CD4-positive, alpha-beta T cell treated with Interleukin-10 for 1 hour (primary cell): ENCODE measurements around the gene KRTAP5-4.
"Not testable (repeated sequence)": the region's sequence is repeated elsewhere in the genome, so short reads cannot be mapped to it uniquely, and the experiment has no call there.

Experiments used
- DNase-seq: peaks from one replicate; pipeline ENCODE4 v3.0.0-alpha.2; 2020

The KRTAP5-4 gene, protein sequence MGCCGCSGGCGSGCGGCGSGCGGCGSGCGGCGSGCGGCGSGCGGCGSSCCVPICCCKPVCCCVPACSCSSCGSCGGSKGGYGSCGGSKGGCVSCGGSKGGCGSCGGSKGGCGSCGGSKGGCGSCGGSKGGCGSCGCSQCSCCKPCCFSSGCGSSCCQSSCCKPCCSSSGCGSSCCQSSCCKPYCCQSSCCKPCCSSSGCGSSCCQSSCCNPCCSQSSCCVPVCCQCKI

DNA sequence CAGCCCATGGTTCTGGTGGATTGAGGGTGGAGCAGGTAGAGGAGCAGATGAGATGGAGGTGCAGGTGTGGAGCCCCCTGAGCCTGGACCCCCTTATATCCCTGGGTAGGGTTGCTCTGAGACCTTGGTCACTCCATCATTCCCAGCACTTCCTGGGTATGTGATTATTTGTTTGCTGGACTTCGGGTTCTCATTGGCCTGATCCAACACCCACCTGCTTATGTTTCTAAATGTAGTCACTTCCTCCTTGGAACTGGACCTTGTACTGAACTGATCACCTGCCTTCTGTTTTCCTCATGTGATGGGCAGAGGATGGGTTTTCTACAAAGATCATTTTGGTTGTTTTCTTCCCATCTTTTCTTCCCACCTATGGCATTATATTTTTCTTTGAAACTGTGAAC lies at the start of gene KRTAP5-4:
Gene KRTAP5-4 (minus strand): TSS at position 53 of the 400 bp plus-strand sequence. CDS start 45 bp downstream, at position 8.
- no peak for DNase-seq

DNA sequence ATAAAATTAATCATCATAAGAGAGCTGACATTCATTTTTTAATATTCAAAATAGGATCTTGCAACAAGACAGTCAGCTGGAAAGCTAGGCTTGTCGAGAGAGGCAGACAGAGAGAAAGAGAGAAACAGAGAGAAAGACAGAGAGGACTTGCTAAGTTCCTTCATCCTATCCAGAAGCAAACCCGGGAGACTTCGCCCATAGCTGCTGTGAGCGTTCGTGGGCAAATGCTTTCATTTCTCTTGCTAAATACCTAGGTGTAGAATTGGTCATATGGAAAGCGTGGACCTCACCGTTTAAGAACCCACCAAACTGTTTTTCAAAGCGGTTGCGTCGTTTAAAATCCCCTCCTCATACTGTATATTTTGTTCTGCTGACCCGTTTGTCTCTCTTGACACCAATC lies 49.7 kb upstream of the KRTAP5-4 start:
- DNase-seq, result no peak

GRCh38 chr11:1670905-1671371 lies 49.0 kb upstream of the KRTAP5-4 start:
- no peak for DNase-seq

DNA sequence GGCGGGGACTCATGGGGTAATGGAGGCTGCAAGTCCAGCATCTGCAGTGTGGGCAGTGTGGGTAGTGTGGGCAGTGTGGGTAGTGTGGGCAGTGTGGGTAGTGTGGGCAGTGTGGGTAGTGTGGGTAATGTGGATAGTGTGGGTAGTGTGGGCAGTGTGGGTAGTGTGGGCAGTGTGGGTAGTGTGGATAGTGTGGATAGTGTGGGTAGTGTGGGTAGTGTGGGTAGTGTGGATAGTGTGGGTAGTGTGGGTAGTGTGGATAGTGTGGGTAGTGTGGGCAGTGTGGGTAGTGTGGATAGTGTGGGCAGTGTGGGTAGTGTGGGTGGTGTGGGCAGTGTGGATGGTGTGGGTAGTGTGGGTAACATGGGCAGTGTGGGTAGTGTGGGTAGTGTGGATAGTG lies 48.5 kb upstream of the KRTAP5-4 start:
- not testable (repeated sequence) for DNase-seq

DNA sequence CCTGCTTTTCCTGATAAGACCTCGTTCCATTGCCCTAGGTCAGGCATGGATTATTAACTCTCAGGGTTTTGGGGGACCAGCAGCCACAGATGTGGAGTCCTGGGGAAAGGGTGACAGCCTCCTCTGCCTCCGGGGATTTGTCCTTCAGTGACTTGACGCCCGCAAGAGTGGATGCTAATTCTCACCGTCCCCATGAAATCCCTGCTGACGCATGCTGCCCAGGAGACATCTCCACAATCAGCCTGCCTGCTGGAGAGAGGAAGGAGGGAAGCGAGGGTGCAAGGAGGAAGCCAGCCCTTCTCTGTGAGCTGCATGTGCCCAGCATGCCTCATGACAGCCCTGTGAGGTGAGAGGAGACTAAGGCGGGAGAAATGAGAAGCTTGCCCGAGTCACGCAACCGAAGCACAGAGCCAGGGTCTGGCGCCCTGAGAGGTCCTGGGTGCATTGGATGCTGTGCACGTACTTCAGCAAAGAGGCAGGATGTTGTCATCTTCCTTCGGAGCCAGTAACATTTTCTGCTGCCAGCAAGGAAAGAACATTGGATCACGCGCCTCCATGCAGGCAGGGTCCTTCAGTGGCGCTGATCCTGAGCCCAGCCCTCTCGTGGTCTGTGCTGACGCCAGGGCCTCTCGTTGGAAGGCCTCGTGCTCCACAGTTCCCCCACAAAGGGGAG lies 47.7 kb upstream of the KRTAP5-4 start:
- DNase-seq, result no peak

GRCh38 chr11:1668911-1669473 lies 47.1 kb upstream of the KRTAP5-4 start:
- DNase-seq, result no peak

DNA sequence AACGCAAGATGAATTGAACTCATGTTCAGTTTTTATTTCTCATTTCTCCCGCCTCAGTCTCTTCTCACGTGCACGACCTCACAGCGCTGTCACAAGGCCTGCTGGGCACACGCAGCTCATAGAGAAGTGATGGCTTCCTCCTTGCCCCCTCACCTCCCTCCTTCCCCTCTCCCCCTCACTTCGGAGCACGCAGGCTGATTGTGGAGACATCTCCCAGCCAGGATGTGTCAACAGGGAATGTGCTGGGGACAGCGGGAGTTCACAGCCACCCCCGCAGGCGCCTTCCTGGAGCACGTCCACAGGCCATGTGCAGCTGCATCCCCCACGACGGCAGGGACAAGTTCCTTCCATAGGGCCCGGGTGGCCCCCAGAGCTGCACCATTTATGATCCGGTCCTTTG lies 46.0 kb upstream of the KRTAP5-4 start:
- DNase-seq, result no peak

- DNase-seq, result no peak
These were observed 45.3 kb upstream of the KRTAP5-4 start for GRCh38 chr11:1667121-1667850.

GRCh38 chr11:1665313-1665712 lies 43.4 kb upstream of the KRTAP5-4 start:
- no peak for DNase-seq

- DNase-seq, result not testable (repeated sequence)
These were observed 40.9 kb upstream of the KRTAP5-4 start for GRCh38 chr11:1662699-1663283.

DNA sequence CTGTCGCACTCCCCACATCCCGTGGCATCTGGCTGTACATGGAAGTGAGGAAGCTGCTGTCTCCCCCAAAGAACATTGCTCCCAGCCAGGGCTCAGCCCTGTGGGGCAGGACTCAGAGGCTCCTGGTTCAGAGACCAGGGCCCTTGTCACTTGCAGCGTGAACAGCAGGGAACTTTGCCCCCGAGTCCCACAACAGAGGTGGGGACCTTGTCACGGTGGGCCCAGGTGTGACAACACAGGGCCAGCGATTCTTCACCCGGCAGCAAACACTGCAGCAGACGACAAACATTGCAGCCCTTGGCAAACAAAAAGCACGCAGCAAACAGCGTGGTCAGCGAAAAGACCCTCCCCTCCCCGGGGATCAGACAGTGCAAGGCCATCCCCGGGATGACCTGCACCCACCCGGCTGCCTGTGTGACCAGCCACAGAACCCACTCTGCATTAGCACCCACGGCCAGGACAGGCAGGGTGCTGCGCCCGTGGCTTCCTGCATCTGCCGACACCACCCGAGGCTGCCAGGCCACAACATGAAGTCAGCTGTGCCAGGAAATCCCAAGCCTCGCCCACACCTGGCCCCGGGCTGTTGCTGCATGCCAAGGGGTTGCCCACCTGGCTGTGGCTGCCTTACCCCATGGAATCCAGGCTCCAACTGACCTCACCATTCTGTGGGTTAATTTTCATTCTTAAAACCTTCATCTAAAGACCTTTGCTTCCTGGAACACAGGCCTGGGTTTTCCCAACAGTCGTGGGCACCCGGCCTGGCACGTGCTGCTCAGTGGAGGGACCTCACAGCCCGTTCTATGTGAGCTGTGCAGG lies 39.7 kb upstream of the KRTAP5-4 start:
- not testable (repeated sequence) for DNase-seq

DNA sequence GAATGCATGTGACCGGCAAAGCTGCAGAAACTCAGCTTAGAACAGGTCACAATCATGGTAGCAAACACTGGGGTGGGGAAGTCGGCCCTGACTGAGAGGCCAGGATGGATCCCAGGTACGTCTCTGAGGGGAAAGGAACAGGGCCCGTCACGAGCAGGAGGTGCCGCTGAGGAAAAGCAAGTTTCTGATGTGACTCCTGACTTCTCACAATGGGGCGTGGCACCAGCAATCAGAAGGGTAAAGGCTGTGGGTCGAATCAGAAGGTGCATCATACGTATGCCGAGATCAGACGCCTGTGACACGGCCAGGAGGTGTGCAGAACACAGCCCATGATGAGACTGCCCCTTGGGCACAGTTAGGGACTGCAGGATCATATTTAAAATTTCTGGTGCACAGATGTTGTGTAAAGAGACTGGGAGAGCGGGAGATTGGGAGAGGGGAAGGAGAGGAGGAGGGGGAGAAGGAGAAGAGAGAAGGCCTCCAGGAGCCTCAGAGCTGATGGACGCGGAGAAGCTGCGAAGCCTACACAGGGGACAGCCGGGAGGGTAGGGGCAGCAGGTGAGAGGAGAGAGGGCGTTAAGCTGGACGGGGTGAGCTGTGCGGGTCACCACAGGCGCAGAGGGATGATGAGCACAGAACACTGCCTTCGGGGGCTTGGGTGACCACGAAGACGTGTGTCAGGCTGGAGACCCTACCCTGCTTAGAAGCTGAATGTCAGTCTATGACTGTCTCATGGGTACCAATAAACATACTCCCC lies 38.4 kb upstream of the KRTAP5-4 start:
- DNase-seq, result no peak

- DNase-seq, result no peak
These were observed 37.6 kb upstream of the KRTAP5-4 start for GRCh38 chr11:1659506-1659905.

- DNase-seq, result no peak
These were observed 34.7 kb upstream of the KRTAP5-4 start for GRCh38 chr11:1656670-1657069.

DNA sequence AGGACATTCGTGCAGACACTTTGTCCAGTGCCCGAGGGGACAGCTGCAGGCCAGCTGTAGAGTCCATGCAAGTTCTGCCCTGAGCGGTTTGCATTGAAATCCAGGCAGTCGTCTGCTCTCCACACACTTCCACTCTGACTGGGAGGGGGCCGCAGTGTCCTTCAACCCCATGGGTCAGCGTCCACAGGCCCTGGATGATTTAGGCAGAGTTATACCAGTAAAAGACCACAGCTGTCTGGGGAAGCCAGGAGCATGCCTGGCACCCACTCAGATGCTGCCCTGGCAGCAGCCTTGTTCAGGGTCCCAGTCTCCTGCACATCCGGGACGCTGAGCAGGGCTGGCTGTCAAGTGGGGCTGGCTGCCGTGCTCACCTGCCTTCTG lies 34.1 kb upstream of the KRTAP5-4 start:
- DNase-seq, result no peak

DNA sequence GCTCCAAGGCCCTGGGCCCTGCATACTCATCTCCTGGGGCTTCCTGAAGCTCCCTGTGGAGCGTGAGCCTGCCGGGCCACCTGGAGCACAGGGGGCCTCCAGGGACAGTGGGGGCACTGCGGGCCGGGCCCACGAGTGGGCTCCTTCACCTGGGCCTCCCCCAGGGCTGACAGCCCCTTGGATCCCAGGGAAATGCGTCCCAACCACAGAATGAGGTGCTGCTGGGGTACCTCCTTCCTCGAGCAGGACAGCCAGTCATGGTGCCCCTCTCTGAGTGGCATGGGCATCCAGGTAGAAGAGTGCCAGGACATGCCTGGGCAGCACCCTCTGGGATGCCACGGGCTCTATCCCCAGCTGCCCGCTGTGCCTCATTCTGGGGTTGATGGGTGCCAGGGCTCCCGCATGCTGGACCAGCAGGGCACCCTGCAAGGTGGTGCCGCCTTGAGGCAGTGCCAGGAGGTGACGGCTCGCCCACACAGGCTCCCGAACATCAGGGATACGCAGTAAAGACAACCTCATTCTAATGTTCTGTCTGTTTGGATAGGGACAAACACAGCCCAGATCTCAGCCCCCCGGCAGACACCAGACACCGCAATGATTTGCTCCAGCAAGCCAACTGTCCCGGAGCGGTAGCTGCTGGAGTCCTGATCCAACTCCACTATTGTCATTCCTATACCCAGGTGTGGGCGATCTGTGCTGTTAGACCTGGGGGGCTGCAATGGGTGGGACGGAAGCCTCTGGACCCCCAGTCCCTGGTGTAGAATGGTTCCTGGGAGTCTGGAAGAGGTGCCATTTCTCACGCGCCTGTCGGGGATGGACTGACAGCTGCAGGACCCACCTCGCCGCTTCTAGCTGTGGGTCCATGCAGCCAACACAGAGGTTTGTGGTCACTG lies 33.5 kb upstream of the KRTAP5-4 start:
- no peak for DNase-seq

DNA sequence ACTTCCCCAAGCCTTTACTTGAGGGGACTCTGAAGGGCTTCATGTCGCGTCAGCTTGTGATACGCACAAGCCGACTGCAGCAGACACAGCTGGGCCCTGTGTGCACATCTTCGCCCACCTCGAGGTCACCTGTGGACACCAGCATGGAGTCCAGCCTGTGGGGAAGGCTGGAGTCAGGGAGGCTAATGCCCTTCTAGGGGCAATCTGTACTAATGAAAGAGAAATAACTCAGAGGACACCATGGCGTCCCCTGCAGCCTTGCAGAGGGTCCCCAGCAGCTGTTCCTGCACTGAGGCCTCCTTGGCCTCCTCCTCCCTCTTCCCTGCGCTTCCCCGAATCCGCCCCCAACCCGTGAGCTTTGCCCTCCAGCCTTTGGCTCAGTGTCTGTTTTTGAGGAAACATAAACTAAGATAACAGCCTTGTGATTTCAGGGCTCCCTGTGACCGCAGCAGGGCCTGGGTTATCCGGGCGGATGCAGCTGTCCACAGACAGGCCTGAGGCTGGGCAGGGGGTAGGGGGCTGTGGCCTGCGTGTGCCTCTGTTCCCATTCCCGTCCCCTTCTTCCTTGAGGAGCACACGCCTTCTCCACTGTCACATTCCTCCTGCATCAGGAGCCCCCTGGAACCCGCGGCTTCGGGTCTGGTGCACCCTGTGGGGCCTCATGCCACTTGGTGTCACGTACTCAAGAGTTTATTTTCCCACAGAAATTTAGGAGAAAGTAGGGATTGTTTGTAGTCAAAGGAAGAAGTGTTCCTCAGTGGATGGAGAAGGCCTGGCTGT lies 32.6 kb upstream of the KRTAP5-4 start:
- DNase-seq, result no peak

GRCh38 chr11:1653541-1654387 lies 31.8 kb upstream of the KRTAP5-4 start:
- DNase-seq, result no peak
